B cell (primary cell): ENCODE measurements around the gene NFATC1.

Experiments used
- EZH2 ChIP-seq: IDR thresholded peaks from 2 replicates; pipeline ENCODE4 v1.6.1; 2012; ENCODE audit warnings: borderline replicate concordance, low read depth, mild to moderate bottlenecking, moderate library complexity, low read length; ENCODE audit not compliant: insufficient read depth, poor library complexity, severe bottlenecking
- TF ChIP-seq, protein P1 (sequence below): fragments of 200-600 bp; IDR thresholded peaks from one replicate; pipeline ENCODE4 v1.8.0; 2022; ENCODE audit warnings: antibody characterized with exemption, mild to moderate bottlenecking

DNA sequence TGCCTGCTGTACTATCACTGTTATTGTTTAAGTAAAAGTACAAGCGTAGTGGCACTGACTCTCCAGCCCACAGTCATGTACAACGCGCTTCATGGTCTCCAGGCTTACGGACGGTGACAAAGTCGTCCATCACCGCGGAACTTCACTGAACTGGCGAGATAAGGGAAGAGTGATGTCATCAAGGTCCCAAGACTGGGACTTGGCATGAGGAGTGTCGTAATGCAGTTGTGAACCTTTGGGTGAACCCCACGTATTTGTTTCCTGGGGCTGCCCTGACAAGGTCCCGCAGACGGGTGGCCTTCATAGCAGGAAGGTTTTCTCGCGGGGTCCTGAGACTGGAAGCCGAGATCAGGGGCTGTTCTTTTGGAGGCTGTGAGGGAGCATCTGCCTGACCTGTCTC, 17.3 kb downstream of the NFATC1 start:
- TF ChIP-seq, protein P1, sequence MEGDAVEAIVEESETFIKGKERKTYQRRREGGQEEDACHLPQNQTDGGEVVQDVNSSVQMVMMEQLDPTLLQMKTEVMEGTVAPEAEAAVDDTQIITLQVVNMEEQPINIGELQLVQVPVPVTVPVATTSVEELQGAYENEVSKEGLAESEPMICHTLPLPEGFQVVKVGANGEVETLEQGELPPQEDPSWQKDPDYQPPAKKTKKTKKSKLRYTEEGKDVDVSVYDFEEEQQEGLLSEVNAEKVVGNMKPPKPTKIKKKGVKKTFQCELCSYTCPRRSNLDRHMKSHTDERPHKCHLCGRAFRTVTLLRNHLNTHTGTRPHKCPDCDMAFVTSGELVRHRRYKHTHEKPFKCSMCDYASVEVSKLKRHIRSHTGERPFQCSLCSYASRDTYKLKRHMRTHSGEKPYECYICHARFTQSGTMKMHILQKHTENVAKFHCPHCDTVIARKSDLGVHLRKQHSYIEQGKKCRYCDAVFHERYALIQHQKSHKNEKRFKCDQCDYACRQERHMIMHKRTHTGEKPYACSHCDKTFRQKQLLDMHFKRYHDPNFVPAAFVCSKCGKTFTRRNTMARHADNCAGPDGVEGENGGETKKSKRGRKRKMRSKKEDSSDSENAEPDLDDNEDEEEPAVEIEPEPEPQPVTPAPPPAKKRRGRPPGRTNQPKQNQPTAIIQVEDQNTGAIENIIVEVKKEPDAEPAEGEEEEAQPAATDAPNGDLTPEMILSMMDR: no peak
- no peak for TF ChIP-seq EZH2
